Adrenal gland (tissue), 12 donors: Measurements from ENCODE around the gene RBM39. TPM values are rescaled to one million over a fixed set of nuclear protein-coding genes. Genes with fewer than 3 reads are reported as not detected.
A peak's percentile ranks its signal among the peaks of the same experiment; 100 is the strongest.

Experiments used
- DNase-seq, 7 donors: peaks; one replicate each; pipeline ENCODE4 v3.0.0-alpha.2; 2019 to 2020
- H3K27ac ChIP-seq, 5 donors: fragments of 200-600 bp; sonication (generic) in 4 of 5; 1 replicate in 3 of 5; 2 replicates in 2 of 5; pipeline versions ENCODE4 v1.5.1 to v1.8.0; 2016 to 2020; ENCODE audit warnings: mild to moderate bottlenecking in 1 of 5
- H3K27me3 ChIP-seq: fragments of 200-600 bp; 2 replicates; pipeline ENCODE4 v1.8.0; 2021
- H3K36me3 ChIP-seq, 2 donors: fragments of 200-600 bp; replicated peaks in 1 of 2; 1 replicate in 1 of 2; 2 replicates in 1 of 2; pipeline versions ENCODE4 v1.5.1 to v1.8.0; 2018 to 2022
- H3K4me1 ChIP-seq, 2 donors: fragments of 200-600 bp; replicated peaks in 1 of 2; 1 replicate in 1 of 2; 2 replicates in 1 of 2; pipeline versions ENCODE4 v1.5.1 to v1.8.0; 2018 to 2021
- H3K4me3 ChIP-seq, 4 donors: fragments of 200-600 bp; sonication (generic) in 3 of 4; one replicate each; pipeline ENCODE4 v1.5.1; 2016 to 2018
- H3K9me3 ChIP-seq, 3 donors: fragments of 200-600 bp; sonication (generic) in 1 of 3; replicated peaks in 1 of 3; 1 replicate in 2 of 3; 2 replicates in 1 of 3; pipeline versions ENCODE4 v1.5.1 to v1.8.0; 2016 to 2021
- POLR2A ChIP-seq, 2 donors: fragments of 450-650 bp; IDR thresholded peaks; one replicate each; pipeline ENCODE4 v1.6.1; 2017; ENCODE audit warnings: antibody characterized with exemption in 2 of 2, mild to moderate bottlenecking in 2 of 2, moderate library complexity in 1 of 2
- WGBS, 4 donors: extraction: QIAGEN DNeasy Blood & Tissue Kit in 2 of 4; methylation state at CpG; one replicate each; pipeline versions ENCODE4 v1.1.5 to v1.1.7; 2013 to 2017; 5-methylcytosine and 5-hydroxymethylcytosine counted together
- intact Hi-C, 2 donors: fragments of 100-400 bp; cut with DNase I; formaldehyde crosslinking; loops; one replicate each; pipeline versions ENCODE4 v1.14.1 to v1.15.0; 2022 to 2023
- polyA plus RNA-seq, 3 donors: library from polyadenylated mRNA; stranded (reverse); fragments of 200-250 nt in 2 of 3; fragments of 350-450 nt in 1 of 3; fragmentation: Illumina TruSeq in 1 of 3; extraction: RNeasy Lipid Tissue Mini Kit (QIAGEN cat#74804) in 1 of 3; gene quantifications; one replicate each; pipeline ENCODE4 v1.2.3, GENCODE V29; 2013 to 2014
- total RNA-seq, 9 donors: library from RNA; depleted of rRNA in 4 of 9; stranded (reverse); fragments of >200 nt in 4 of 9; fragments of 120-200 nt in 1 of 9; fragmentation: NEBNext Ultra II Directional in 1 of 9; extraction: Animal tissue kit (Norgen Biotek cat#: 25700) in 1 of 9; gene quantifications; one replicate each; pipeline versions ENCODE4 v1.1.0 to v1.2.4, GENCODE V29; 2013 to 2023
- TF ChIP-seq, protein P1 (sequence below), 6 experiments: fragments of 450-650 bp in 4 of 6; fragments of 200-600 bp in 2 of 6; sonication (generic) in 1 of 6; IDR thresholded peaks; 1 replicate in 5 of 6; 2 replicates in 1 of 6; pipeline versions ENCODE4 v1.5.1 to v1.8.0; 2016 to 2021; ENCODE audit warnings: antibody characterized with exemption in 6 of 6, mild to moderate bottlenecking in 2 of 6, moderate library complexity in 1 of 6
- donor health status: healthy with polysubstance abuse.
- donor health status: Bipolar disorder and iron deficiency.
- donor health status: DM: yes; HTN: yes; CAD: no.
- donor health status: DM: no; HTN: no; CAD: no.
- donor health status: DM: no; HTN: no; CAD: no.
- donor health status: DM: yes; HTN: yes; CAD: no.

The RBM39 gene
- total and polyA plus RNA-seq, 12 donors, result 111 to 714 (median 267) TPM

DNA sequence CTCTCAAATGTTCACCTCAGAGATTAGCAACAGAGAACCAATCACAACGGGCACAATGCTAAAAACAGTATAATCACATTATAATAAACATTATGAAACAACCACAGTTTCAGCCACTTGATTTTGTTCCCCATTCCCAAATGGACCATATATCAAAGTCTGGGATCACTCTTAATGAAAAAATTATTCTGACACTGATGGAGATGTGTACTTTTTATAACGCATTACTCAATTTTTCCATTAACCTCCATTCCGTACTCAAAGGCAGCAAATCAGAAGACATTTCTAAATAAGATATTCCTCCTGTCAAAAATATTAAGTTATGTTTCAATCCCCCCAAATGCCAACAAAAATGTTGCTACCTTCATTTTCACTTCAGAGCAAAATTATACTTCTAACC lies 80.2 kb downstream of the RBM39 start:
- no peaks in the 10 kb centered on the region for H3K9me3 ChIP-seq
- H3K36me3 ChIP-seq, result no peaks in the 10 kb centered on the region
- H3K27me3 ChIP-seq, result no peaks in the 10 kb centered on the region
- no peak for DNase-seq
- intact Hi-C loops, result loop anchor here in 1 of 2 donors (5.0 to 10.0 kb wide), 2 partner anchors 45 to 197 kb away; partner anchors contain the start of gene SPAG4
- H3K4me3 ChIP-seq, result peak overlapping the region in 1 of 4 donors; percentile 85
- peaks cover 12 to 61% of the 10 kb centered on the region in 2 donors for H3K4me1 ChIP-seq
- TF ChIP-seq POLR2A (IDR thresholded peaks at IDR 0.05), result no peak
- TF ChIP-seq, protein P1, sequence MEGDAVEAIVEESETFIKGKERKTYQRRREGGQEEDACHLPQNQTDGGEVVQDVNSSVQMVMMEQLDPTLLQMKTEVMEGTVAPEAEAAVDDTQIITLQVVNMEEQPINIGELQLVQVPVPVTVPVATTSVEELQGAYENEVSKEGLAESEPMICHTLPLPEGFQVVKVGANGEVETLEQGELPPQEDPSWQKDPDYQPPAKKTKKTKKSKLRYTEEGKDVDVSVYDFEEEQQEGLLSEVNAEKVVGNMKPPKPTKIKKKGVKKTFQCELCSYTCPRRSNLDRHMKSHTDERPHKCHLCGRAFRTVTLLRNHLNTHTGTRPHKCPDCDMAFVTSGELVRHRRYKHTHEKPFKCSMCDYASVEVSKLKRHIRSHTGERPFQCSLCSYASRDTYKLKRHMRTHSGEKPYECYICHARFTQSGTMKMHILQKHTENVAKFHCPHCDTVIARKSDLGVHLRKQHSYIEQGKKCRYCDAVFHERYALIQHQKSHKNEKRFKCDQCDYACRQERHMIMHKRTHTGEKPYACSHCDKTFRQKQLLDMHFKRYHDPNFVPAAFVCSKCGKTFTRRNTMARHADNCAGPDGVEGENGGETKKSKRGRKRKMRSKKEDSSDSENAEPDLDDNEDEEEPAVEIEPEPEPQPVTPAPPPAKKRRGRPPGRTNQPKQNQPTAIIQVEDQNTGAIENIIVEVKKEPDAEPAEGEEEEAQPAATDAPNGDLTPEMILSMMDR (IDR thresholded peaks at IDR 0.05), result no peak
- H3K27ac ChIP-seq, result peak overlapping the region in 4 of 5 donors; percentile 7 to 98 (median 30)
- WGBS, 4 donors, result 15 to 22% (median 20%) methylated on average over 3 of the region's 3 CpGs

DNA sequence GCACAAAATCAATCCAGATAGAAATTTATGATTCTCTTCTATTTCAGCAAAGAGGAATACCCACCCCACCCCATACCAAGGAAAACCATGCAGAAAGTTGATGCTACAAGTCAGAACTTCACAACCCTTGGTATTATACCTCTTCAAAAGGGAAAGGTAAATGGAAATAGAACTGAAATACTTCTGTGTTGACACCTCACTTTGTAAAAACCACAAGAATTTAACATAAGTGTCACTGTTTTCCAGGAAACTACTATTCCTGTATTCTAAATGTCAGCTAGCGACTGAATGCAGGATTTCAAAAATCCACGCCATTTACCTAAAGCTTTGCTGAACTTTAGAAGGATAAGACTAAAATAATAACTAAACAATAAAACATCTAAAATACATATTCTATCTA lies 81.0 kb downstream of the RBM39 start:
- intact Hi-C loops, result loop anchor here in 1 of 2 donors (5.0 to 10.0 kb wide), 2 partner anchors 44 to 196 kb away; partner anchors contain the start of gene SPAG4
- peak overlapping the region in 1 of 4 donors; percentile 85 for H3K4me3 ChIP-seq
- H3K27ac ChIP-seq, result peak overlapping the region in 2 of 5 donors; percentile 36 to 98
- WGBS, 4 donors, result 80 to 89% (median 85%) methylated on average over 2 of the region's 2 CpGs
- H3K27me3 ChIP-seq, result no peaks in the 10 kb centered on the region
- DNase-seq, result no peak
- TF ChIP-seq, protein P1 (IDR thresholded peaks at IDR 0.05), result no peak
- no peak for TF ChIP-seq POLR2A (IDR thresholded peaks at IDR 0.05)
- H3K9me3 ChIP-seq, result no peaks in the 10 kb centered on the region
- peaks cover 12 to 70% of the 10 kb centered on the region in 2 donors for H3K4me1 ChIP-seq
- no peaks in the 10 kb centered on the region for H3K36me3 ChIP-seq

DNA sequence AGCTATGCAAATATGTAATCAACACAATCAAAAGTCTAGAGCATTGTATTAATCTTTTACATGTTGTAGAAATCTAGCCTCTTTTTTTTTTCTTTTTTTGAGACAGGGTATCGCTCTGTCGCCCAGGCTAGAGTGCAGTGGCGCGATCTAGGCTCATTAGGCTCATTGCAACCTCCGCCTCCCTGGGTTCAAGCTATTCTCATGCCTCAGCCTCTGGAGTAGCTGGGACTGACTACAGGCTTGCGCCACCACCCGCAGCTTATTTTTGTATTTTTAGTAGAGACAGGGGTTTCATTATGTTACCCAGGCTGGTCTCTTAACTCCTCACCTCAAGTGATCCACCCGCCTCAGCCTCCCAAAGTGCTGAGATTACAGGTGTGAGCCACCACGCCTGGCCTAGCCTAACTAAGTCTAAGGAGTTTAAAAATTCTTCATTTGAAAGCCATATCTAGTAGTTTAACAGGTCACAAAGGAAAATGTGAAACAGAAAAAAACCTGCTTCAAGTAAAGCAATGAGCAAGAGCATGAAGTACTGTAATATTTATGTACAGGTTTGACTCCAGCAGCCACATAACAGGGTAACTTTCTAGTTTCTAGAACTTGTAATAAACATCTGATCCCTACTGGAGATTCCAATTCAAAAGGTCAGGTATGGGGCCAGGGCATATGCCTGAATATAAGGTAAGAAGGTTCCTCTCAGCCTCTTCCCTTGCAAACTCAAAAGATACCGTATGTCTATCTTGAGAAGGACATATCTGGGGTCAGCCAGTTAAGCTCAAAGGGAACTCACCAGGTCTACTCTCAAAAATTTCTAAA lies 81.7 kb downstream of the RBM39 start:
- H3K4me1 ChIP-seq, result peaks cover 12 to 76% of the 10 kb centered on the region in 2 donors
- peak in 1 of 7 donors; percentile 34 for DNase-seq
- intact Hi-C loops, result loop anchor here in 1 of 2 donors (5.0 to 10.0 kb wide), 2 partner anchors 43 to 196 kb away; partner anchors contain the start of gene SPAG4
- 90 to 97% (median 92%) methylated on average over 10 of the region's 10 CpGs for WGBS, 4 donors
- no peaks in the 10 kb centered on the region for H3K9me3 ChIP-seq
- H3K27ac ChIP-seq, result peak overlapping the region in 2 of 5 donors; percentile 9 to 98
- TF ChIP-seq POLR2A (IDR thresholded peaks at IDR 0.05), result no peak
- TF ChIP-seq, protein P1 (IDR thresholded peaks at IDR 0.05), result no peak
- no peaks in the 10 kb centered on the region for H3K27me3 ChIP-seq
- H3K4me3 ChIP-seq, result no peak overlapping the region
- H3K36me3 ChIP-seq, result no peaks in the 10 kb centered on the region

DNA sequence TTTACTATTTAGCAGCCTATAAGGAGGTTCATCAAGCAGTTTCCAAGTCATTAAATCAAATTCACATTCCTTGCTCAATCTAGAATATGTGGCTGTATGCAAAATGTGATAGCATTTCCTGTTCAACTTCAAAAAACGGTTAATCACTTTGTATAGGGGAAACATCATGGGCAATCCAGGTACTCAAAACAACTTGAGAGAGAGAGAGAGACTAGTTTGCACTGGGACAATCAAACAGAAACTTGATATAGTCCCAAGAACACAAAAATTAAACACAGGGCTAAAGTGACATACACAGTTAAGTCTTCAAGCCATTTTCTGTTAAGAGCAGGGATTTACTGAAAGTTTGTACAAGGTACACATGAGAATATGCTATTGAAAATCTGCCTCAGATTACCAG lies 84.8 kb downstream of the RBM39 start:
- Histone ChIP-seq H3K4me3 (no peak overlapping the region), H3K36me3 (peaks cover 0 to 29% of the 10 kb centered on the region in 2 donors), H3K9me3 (no peaks in the 10 kb centered on the region), H3K27ac (no peak overlapping the region), H3K27me3 (no peaks in the 10 kb centered on the region), H3K4me1 (peaks cover 12 to 73% of the 10 kb centered on the region in 2 donors)
- TF ChIP-seq, protein P1 (IDR thresholded peaks at IDR 0.05), result no peak
- TF ChIP-seq POLR2A (IDR thresholded peaks at IDR 0.05), result no peak
- no peak for DNase-seq
- 20 to 42% (median 28%) methylated on average over 1 of the region's 1 CpG for WGBS, 4 donors
- intact Hi-C loops, result no loop called here
